Prostate gland (tissue), 2 donors: ENCODE results near the gene RCAN2. TPM values are rescaled to one million over a fixed set of nuclear protein-coding genes. Genes with fewer than 3 reads are reported as not detected.

ENCODE experiments used
- DNase-seq: peaks from one replicate; pipeline ENCODE4 v3.0.0-alpha.2; 2019; ENCODE audit warnings: low spot score
- H3K27ac ChIP-seq, 2 donors: fragments of 200-600 bp; sonication (generic); 2 replicates each; pipeline ENCODE4 v1.5.1; 2017 to 2019
- H3K27me3 ChIP-seq: fragments of 200-600 bp; sonication (generic); replicated peaks from 2 replicates; pipeline ENCODE4 v1.5.1; 2019; ENCODE audit not compliant: insufficient read depth
- H3K36me3 ChIP-seq, 2 donors: fragments of 200-600 bp; sonication (generic); 1 replicate in 1 of 2; 2 replicates in 1 of 2; pipeline versions ENCODE4 v1.5.1 to v1.8.1; 2017 to 2019
- H3K4me1 ChIP-seq: fragments of 200-600 bp; sonication (generic); replicated peaks from 2 replicates; pipeline ENCODE4 v1.5.1; 2019
- H3K4me3 ChIP-seq, 2 donors: fragments of 200-600 bp; sonication (generic); 2 replicates each; pipeline ENCODE4 v1.5.1; 2017 to 2019
- H3K9me3 ChIP-seq: fragments of 200-600 bp; sonication (generic); 2 replicates; pipeline ENCODE4 v1.5.1; 2017
- CTCF ChIP-seq, 4 experiments: fragments of 200-600 bp in 2 of 4; fragments of 450-650 bp in 2 of 4; sonication (generic) in 2 of 4; IDR thresholded peaks; 1 replicate in 3 of 4; 2 replicates in 1 of 4; pipeline ENCODE4 v1.5.1; 2016 to 2019; ENCODE audit warnings: antibody characterized with exemption in 4 of 4, mild to moderate bottlenecking in 2 of 4, moderate library complexity in 2 of 4
- POLR2A ChIP-seq: fragments of 450-650 bp; IDR thresholded peaks from one replicate; pipeline ENCODE4 v1.6.1; 2016; ENCODE audit warnings: antibody characterized with exemption, mild to moderate bottlenecking
- POLR2AphosphoS5 ChIP-seq: sonication (generic); formaldehyde crosslinking; IDR thresholded peaks from one replicate; pipeline ENCODE4 v1.6.1; 2017; ENCODE audit warnings: antibody characterized with exemption
- WGBS: methylation state at CpG from one replicate; pipeline ENCODE4 v1.1.5; 2018; 5-methylcytosine and 5-hydroxymethylcytosine counted together
- intact Hi-C: fragments of 100-400 bp; cut with DNase I; formaldehyde crosslinking; loops from one replicate; pipeline ENCODE4 v1.14.2; 2022
- total RNA-seq, 2 donors: library from RNA; depleted of rRNA; stranded (reverse); fragments of >200 nt; gene quantifications; one replicate each; pipeline ENCODE4 v1.1.0, GENCODE V29; 2016

The RCAN2 gene
- total RNA-seq, 2 donors from 2014 or later, result 12.3 to 14.2 TPM

DNA sequence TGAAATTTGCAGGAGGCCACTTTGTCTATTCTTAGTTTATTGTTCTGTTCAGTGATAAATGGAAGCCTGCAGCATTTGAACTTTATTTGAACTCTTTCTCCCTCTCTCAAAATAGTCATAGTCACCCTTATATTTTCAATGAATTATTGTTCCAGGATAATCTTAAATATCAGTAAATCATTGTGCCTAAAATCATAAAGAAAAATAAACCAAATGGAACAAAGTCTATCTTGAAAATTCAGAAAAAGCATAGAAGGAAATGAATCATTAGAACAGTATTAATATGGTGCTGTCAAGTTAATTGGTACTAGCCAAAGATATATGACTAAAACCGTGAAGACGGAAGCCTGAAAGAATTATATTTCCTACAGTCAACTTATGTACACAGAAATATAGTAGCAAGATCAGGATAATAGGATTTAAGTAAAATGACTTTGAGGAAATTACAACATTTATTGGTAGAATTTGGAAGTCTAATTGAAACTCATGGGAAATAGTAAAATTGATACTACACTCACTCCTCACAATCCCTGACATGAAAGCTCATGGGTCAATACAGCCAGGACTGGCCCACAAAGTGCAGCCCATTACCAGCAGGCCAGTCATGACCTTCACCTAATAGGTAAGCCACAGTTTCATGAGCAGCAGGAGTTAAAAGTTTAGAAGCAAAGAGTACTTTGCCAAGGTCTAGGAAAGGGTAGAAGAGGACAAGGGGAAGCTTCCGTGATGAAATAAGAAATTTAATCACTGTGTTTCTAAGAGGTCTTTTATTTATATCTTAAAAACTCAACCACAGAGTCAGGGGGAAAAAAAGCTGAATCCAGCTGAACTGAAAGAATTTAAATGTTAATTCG, 200.6 kb downstream of the RCAN2 start:
- no peak overlapping the region for H3K27ac ChIP-seq
- no peak for TF ChIP-seq POLR2A
- no peak for TF ChIP-seq POLR2AphosphoS5
- no peak for TF ChIP-seq CTCF (IDR thresholded peaks at IDR 0.05)
- H3K27me3 ChIP-seq, result no peaks in the 10 kb centered on the region
- no peak overlapping the region for H3K4me3 ChIP-seq
- H3K36me3 ChIP-seq, result no peaks in the 10 kb centered on the region
- DNase-seq, result no peak
- WGBS, result 36% methylated on average over 4 of the region's 4 CpGs
- intact Hi-C loops, result no loop called here
- H3K4me1 ChIP-seq, result no peaks in the 10 kb centered on the region
- H3K9me3 ChIP-seq, result no peaks in the 10 kb centered on the region

- no peaks in the 10 kb centered on the region for H3K4me1 ChIP-seq
- H3K4me3 ChIP-seq, result no peak overlapping the region
- TF ChIP-seq POLR2AphosphoS5 (no peak), POLR2A (no peak), CTCF (IDR thresholded peaks at IDR 0.05) (no peak)
- DNase-seq, result no peak
- WGBS, result 64% methylated on average over 2 of the region's 2 CpGs
- no peaks in the 10 kb centered on the region for H3K36me3 ChIP-seq
- no peaks in the 10 kb centered on the region for H3K27me3 ChIP-seq
- intact Hi-C loops, result no loop called here
- H3K9me3 ChIP-seq, result no peaks in the 10 kb centered on the region
- no peak overlapping the region for H3K27ac ChIP-seq
These were observed 201.4 kb downstream of the RCAN2 start for GRCh38 chr6:46289898-46290297.

GRCh38 chr6:46288835-46289234, 202.4 kb downstream of the RCAN2 start:
- no peaks in the 10 kb centered on the region for H3K9me3 ChIP-seq
- no peak for DNase-seq
- 78% methylated on average over 3 of the region's 3 CpGs for WGBS
- no peak overlapping the region for H3K4me3 ChIP-seq
- no peak overlapping the region for H3K27ac ChIP-seq
- intact Hi-C loops, result no loop called here
- no peaks in the 10 kb centered on the region for H3K4me1 ChIP-seq
- H3K36me3 ChIP-seq, result no peaks in the 10 kb centered on the region
- no peaks in the 10 kb centered on the region for H3K27me3 ChIP-seq
- TF ChIP-seq POLR2AphosphoS5 (no peak), POLR2A (no peak), CTCF (IDR thresholded peaks at IDR 0.05) (no peak)

- Histone ChIP-seq H3K36me3 (no peaks in the 10 kb centered on the region), H3K9me3 (no peaks in the 10 kb centered on the region), H3K27ac (no peak overlapping the region), H3K27me3 (no peaks in the 10 kb centered on the region), H3K4me1 (no peaks in the 10 kb centered on the region), H3K4me3 (no peak overlapping the region)
- TF ChIP-seq POLR2A (no peak), CTCF (IDR thresholded peaks at IDR 0.05) (no peak), POLR2AphosphoS5 (no peak)
- WGBS, result 45% methylated on average over 5 of the region's 5 CpGs
- intact Hi-C loops, result no loop called here
- no peak for DNase-seq
These were observed 203.6 kb downstream of the RCAN2 start for GRCh38 chr6:46287681-46288080.

DNA sequence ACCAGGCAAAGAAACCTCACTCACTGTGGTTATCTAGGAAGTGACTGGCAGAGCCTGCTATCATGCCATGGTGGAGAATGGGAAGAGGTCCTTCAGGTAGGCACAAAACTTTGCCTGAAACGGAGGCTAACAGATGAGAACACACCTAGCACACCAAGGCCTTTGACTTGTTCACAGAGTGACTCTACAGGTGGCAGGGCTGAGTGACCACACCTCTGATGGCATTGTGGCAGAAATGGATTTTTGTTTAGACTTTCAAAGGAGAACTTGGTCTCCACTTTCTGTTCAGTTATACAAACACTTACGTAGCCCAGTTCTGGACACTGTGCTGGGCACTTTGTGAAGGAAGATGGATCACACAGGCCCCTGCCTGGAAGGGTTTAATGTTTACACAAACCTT, 204.2 kb downstream of the RCAN2 start:
- H3K27ac ChIP-seq, result no peak overlapping the region
- TF ChIP-seq POLR2A (no peak), CTCF (IDR thresholded peaks at IDR 0.05) (no peak), POLR2AphosphoS5 (no peak)
- no peaks in the 10 kb centered on the region for H3K9me3 ChIP-seq
- 97% methylated on average over 2 of the region's 2 CpGs for WGBS
- no peak for DNase-seq
- no peaks in the 10 kb centered on the region for H3K36me3 ChIP-seq
- no peaks in the 10 kb centered on the region for H3K4me1 ChIP-seq
- intact Hi-C loops, result no loop called here
- no peaks in the 10 kb centered on the region for H3K27me3 ChIP-seq
- no peak overlapping the region for H3K4me3 ChIP-seq
